ENCODE data around the gene SYNE1. TPM values are rescaled to one million over a fixed set of nuclear protein-coding genes. Genes with fewer than 3 reads are reported as not detected.

Gene SYNE1
- total RNA-seq, 2 donors from 2014 or later, result 135 to 160 TPM

DNA sequence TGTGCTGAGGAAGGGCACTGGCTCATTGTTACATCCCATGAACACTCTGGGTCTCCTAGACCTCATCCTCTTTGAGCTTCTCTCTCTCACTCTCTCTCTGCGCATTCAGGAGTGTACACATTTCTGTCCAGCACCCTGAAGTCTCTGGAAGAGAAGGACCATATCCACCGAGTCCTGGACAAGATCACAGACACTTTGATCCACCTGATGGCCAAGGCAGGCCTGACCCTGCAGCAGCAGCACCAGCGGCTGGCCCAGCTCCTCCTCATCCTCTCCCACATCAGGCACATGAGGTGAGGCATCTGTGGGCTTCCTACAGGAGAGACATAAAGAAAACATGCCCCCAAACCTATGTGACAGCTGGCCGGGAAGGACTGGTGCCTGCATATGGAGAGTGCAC lies 542.9 kb downstream of the SYNE1 start:
- H3K9me3 ChIP-seq, result no peaks in the 10 kb centered on the region
- H3K4me1 ChIP-seq, result peaks cover 0 to 31% of the 10 kb centered on the region in 2 donors
- no peaks in the 10 kb centered on the region for H3K36me3 ChIP-seq
- TF ChIP-seq, protein P1, sequence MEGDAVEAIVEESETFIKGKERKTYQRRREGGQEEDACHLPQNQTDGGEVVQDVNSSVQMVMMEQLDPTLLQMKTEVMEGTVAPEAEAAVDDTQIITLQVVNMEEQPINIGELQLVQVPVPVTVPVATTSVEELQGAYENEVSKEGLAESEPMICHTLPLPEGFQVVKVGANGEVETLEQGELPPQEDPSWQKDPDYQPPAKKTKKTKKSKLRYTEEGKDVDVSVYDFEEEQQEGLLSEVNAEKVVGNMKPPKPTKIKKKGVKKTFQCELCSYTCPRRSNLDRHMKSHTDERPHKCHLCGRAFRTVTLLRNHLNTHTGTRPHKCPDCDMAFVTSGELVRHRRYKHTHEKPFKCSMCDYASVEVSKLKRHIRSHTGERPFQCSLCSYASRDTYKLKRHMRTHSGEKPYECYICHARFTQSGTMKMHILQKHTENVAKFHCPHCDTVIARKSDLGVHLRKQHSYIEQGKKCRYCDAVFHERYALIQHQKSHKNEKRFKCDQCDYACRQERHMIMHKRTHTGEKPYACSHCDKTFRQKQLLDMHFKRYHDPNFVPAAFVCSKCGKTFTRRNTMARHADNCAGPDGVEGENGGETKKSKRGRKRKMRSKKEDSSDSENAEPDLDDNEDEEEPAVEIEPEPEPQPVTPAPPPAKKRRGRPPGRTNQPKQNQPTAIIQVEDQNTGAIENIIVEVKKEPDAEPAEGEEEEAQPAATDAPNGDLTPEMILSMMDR (IDR thresholded peaks at IDR 0.05), result no peak
- no peak for DNase-seq (ENCODE audit: low spot score)
- H3K27me3 ChIP-seq, result no peaks in the 10 kb centered on the region
- H3K27ac ChIP-seq, result peak overlapping the region in 1 of 2 donors; percentile 63
- no peak overlapping the region for H3K4me3 ChIP-seq

DNA sequence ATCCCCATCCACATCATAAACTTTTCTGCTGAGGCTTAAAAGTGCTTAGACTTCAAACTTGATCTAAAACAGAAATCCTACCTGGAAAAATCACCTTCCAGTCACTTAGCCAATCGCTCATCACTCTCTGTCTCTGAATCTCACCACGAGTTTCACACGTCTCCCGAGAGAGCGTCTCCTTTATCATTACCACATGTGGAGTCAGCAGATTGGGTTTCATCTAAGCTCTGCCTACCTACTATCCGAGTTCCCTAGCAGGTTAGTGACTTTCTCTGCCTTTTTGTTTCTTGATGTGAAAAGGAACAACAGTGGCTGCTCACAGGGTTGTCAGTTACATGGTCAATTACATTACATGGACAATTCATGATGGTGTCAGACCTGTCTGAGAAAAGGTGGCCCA lies 543.5 kb downstream of the SYNE1 start:
- TF ChIP-seq, protein P1 (IDR thresholded peaks at IDR 0.05), result no peak
- Histone ChIP-seq H3K27me3 (no peaks in the 10 kb centered on the region), H3K9me3 (no peaks in the 10 kb centered on the region), H3K36me3 (no peaks in the 10 kb centered on the region), H3K27ac (no peak overlapping the region), H3K4me1 (peaks cover 0 to 31% of the 10 kb centered on the region in 2 donors), H3K4me3 (no peak overlapping the region)
- no peak for DNase-seq (ENCODE audit: low spot score)

DNA sequence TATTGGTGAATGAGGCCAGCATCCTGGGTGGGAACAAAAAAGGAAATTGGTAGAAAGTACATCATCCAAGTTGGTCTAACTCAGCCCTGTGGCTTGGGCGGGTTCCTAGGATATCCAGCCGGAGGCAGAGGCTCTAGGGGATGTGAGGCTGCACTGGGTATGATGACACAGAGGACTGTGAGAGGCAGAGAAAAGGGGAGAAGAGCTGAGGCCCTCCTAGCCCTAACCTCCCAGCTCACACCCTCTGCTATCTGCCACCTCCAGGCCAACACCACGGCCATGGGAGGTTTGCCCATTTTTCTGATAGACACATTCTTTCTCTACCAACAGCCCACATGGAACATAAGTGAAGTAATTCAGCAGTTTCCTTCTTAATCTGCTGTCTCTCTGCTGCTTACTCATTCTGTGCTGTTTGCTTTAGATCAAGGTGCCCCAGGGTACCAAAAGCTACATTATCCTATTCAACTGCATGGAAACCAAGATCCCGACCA lies 545.3 kb downstream of the SYNE1 start:
- Histone ChIP-seq H3K27me3 (no peaks in the 10 kb centered on the region), H3K36me3 (no peaks in the 10 kb centered on the region), H3K4me3 (no peak overlapping the region), H3K27ac (peak overlapping the region; percentile 19 to 26), H3K4me1 (peaks cover 0 to 31% of the 10 kb centered on the region in 2 donors), H3K9me3 (no peaks in the 10 kb centered on the region)
- TF ChIP-seq, protein P1 (IDR thresholded peaks at IDR 0.05), result no peak
- DNase-seq (ENCODE audit: low spot score), result no peak

DNA sequence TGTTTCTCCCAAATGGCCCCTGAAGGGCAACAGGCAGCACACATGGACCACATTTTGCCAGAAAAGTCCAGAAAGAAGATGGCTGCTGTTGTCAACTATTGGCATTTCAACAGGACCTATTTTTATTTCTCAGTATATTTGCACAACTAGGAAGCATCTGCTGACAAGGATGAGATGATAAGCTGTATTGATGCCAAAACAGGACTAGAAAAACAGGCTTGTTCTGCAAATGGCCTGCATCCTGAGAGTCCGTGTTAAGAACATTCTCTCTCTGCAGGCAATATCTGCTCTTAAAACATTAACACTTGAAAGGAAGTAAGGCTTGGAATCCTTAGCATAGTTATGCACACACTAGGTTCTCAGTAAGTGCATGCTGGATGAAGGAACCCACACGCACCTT lies 546.0 kb downstream of the SYNE1 start:
- Histone ChIP-seq H3K4me3 (no peak overlapping the region), H3K4me1 (peaks cover 0 to 31% of the 10 kb centered on the region in 2 donors), H3K27me3 (no peaks in the 10 kb centered on the region), H3K36me3 (no peaks in the 10 kb centered on the region), H3K27ac (peak overlapping the region in 1 of 2 donors; percentile 19), H3K9me3 (no peaks in the 10 kb centered on the region)
- no peak for DNase-seq (ENCODE audit: low spot score)
- TF ChIP-seq, protein P1 (IDR thresholded peaks at IDR 0.05), result no peak

DNA sequence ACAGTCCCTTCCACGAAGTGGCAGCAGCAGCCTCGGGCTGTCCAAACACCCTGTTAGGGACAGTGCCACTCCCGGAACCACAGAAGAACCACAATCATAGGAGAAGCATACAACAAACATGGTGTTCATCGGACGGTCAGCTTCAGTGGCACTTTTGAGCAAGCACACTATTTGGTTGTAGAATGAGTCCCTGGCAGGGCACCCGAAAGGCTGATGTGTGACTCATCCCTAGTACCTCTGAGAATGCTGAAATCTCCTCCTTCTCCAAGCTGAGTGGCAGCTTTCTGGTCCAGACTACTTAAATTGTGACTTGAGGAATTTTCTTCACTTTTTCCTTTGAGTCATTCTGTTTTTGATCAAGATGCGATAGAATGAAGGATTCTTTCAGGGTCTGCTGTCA lies 547.2 kb downstream of the SYNE1 start:
- no peak for DNase-seq (ENCODE audit: low spot score)
- H3K27ac ChIP-seq, result no peak overlapping the region
- H3K4me3 ChIP-seq, result no peak overlapping the region
- no peaks in the 10 kb centered on the region for H3K27me3 ChIP-seq
- TF ChIP-seq, protein P1 (IDR thresholded peaks at IDR 0.05), result no peak
- peaks cover 0 to 26% of the 10 kb centered on the region in 2 donors for H3K4me1 ChIP-seq
- no peaks in the 10 kb centered on the region for H3K9me3 ChIP-seq
- H3K36me3 ChIP-seq, result no peaks in the 10 kb centered on the region

DNA sequence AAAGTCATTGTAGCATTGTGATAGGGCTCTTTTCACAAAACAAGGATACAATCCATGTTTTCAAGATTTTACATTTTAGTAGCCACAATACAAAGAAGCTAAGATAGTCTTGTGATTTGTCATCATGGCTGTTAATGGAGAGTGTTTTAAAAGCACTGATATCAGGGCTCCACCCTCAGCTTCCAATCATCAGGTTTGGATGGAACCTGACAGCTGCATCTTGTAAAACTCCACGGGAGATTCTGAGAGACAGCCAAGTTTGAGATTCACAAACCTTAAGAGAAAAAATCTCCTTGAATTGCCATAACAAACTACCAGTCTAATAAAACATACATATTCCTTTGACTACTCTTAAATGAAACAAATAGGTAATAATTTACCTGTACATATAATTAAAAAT lies 549.5 kb downstream of the SYNE1 start:
- Histone ChIP-seq H3K36me3 (no peaks in the 10 kb centered on the region), H3K27ac (no peak overlapping the region), H3K4me3 (no peak overlapping the region), H3K27me3 (no peaks in the 10 kb centered on the region), H3K4me1 (peaks cover 0 to 20% of the 10 kb centered on the region in 2 donors), H3K9me3 (peaks cover 0 to 6% of the 10 kb centered on the region in 2 donors)
- DNase-seq (ENCODE audit: low spot score), result no peak
- TF ChIP-seq, protein P1 (IDR thresholded peaks at IDR 0.05), result no peak

All from right atrium auricular region (tissue), 2 donors.